Central memory CD4-positive, alpha-beta T cell (primary cell): Measurements from ENCODE around the gene NID1.
"Not testable (repeated sequence)": the region's sequence is repeated elsewhere in the genome, so short reads cannot be mapped to it uniquely, and the experiment has no call there.

Source experiments
- DNase-seq: peaks from one replicate; pipeline ENCODE4 v3.0.0; 2022

The NID1 gene

DNA sequence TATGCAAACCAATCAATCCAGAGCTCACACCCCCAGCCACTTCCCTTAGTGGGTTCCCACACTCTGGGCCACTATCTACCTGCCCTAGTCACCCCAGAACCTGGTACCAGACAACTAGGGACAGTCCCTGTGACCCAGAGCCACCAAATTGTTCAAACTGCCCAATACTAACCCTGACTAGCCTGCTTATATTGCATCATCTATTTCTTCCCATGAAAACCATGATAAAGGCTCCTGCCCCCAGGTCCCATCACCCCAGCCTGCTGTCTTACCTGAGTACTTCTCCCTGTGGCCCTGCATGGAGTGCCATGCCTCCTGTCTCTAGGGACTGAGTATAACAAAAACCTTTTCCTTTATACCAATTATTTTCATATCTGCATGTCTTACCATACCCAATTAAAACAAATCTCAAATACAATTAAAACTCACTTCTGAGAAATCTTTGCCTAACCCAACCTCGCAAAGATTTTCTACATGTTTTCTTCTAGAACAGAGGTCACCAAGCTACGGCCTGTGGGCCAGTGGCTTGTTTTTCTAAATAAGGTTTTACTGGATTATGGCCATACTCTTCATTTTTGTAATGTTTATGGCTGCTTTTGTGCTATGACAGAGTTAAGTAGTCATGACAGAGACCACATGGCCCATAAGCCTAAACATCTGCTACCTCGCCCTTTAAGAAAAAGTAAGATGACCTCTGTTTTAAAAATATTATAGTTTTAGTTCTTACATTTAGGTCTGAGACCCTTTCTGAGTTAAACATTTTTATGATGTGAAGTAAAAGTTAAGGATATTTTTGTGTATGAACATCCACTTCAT, 31.0 kb upstream of the NID1 start:
- DNase-seq = no peak

DNA sequence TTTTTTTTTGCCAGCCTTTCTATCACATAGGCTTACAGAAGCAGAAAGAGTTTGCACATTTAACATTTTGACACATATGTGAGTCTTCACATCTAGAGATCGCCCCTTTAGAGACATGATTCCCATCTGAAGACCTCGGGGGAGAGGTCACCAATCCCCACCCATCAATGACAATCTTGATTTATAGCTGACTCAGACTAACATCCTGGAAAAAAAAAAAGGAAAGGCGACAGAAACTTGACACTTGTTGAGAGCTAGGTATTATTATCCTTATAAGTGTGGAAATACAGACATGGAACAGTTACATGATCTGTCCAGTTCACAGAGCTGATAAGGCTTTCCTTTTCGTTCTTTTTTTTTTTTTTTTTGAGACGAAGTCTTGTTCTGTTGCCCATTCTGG, 28.0 kb upstream of the NID1 start:
- no peak for DNase-seq

DNA sequence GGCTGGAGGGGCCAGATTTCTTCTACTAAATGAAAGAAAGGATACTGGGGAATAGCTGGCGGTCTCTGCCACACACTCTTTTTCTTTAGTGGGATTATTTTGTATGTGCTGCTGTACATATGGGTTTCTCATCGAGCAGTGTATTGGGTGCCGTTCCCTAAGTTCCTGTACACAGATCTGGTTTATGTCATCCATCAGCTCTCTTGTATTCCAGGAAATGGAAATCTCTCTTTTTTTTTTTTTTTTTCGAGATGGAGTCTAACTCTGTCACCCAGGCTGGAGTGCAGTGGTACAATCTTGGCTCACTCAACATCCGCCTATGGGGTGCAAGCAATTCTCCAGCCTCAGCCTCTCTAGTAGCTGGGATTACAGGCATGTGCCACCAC, 27.0 kb upstream of the NID1 start:
- no peak for DNase-seq

DNA sequence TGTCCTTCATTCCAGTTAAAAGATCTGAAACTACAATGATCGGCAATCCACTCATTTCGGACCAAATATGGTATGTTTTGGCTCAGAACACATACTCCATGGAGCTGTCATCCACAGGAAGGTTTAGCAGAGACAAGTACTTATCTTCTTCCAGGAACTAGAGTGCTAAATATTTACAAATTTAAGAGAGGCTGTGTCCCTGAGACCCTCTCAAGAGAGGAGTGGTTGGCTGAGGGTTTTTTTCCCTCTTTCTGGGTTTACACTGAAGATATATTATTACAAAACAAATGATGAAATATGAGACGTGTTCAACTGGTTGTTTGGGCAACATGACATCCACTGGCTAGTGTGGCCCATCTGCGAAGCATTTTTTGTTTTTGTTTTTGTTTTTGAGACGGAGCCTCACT, 25.9 kb upstream of the NID1 start:
- no peak for DNase-seq

DNA sequence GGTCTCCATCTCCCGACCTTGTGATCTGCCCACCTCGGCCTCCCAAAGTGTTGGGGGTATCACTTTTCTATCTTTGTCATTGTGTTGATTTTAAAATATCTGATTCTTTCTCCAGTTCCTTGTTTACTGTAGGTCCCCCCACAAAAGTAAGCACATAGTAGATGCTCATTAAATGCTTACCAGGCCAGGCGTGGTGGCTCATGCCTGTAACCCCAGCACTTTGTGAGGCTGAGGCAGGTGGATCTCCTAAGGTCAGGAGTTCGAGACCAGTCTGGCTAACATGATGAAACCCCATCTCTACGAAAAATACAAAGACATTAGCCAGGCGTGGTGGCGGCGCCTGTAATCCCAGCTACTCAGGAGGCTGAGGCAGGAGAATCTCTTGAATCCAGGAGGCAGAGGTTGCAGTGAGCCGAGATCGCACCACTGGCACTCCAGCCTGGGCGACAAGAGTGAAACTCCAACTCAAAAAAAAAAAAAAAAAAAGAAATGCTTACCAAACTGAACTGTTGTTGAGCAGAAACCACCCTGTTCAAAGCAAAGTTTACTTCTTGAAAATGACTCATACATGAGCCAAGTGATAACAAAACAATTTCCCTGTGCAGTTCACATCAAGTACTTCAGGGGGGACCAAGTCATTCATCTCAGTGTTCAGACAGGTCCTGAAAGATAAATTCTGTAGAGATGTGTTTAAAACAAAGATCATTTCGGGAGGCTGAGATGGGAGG, 24.3 kb upstream of the NID1 start:
- DNase-seq = no peak

DNA sequence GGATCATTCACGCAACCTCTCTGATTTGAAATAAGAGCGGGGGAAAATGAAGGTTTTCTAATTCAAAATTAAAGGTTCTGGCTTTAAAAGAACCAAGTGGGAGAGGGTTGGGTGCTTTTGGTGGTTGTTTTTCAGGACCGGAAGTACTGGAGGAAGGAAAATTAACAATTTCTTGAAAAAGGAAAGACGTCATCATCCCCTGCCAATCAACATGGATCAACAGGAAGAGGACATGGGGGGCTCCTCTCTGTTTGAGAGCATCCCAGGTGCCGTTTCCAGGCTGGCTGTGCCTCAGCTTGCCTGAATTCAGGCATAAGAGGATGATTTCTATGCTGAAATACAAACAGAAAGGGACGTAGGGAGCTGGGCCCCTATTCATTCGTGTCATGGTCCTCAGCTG, 21.6 kb upstream of the NID1 start:
- no peak for DNase-seq

DNA sequence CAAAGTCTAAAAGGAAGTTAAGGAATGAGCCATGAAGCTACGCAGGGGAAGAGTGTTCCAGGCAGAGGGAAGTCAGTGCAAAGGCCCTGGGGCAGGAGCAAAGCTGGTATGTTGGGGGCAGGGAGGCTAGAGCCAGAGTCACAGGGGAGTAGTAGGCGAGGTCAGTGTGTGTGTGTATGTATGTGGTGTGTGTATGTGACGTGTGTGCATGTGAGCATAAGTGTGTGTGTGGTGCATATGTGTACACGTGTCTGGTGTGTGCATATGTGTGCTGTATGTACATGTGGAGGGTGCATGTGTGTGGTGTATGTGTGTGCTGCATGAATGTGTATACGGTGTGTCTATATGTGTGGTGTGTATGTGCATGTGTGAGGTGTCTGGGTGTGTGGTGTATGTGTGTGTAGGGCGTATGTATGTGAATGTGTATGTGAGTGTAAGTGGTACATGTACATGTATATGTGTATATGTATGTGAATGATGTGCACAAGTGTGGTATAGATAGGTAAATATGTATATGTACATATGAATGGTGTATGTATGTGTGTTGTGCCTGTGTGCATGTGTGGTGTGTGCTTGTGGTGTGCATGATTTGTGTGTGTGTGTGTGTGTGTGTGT, 20.8 kb upstream of the NID1 start:
- DNase-seq = no peak

DNA sequence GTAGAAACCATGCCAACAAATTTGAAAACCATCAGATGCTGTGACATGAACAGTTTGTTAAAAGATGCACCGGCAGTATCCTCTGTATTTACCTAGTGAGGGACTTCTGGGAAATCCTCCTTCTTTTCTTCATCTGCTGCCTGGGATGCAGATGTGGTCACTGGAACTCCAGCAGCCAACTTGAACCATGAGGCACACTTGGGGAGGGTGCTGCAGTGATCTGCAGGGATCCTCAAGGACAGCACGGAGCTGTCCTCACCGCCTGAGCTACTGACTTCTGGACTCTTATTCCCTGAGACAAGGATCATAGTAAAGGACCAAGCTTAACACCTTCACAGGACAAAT, 19.5 kb upstream of the NID1 start:
- no peak for DNase-seq

DNA sequence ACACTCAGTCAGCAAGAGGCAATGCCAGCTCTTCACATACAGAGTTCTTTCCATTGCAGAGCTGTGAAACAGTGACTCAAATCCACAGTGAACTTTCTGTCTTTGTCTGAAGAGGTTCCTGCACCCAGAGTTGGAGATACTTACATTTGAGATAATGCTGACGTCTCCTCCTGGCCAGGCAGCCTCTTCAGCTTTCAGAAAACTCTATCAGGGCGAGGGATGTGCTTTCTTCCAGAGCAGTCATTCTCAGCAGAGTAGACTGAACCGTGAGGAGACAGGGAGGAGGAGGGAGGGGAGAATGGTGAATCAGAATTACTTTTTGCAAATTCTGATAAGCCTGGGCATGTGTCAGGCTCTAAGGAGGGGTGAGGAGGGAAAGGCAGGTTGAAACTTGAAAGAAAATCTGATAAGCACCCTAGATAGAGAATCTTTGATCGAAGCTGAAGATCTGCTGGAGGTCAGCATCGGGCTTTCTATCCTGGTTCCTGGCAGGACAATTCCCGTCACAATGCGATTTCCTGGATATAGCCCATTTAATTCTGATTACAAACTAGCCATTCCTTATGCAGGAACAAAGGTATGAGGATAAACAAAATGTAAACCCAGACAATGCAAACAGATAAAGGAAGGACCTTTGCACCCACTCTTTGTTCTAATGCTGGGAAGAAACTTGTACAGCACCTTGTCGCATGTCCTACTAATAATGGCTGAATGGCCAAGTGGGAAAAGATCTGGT, 18.9 kb upstream of the NID1 start:
- DNase-seq = no peak

DNA sequence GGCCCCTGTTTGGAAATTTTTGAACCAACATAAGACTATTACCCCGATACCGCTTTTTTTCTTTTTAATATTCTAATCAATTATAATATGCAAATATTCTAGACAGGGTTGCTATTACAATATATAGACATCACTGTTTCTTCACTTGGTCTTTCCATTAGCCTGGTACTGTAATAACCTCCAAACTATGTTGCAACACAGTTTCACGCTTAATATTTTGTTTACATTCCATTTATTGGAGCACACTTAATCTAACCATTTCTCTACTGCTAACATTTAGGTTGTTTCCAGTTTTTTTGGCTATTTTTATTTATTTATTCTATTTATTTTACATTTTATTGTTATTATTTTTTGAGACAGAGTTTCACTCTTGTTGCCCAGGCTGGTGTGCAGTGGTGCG, 17.6 kb upstream of the NID1 start:
- no peak for DNase-seq

DNA sequence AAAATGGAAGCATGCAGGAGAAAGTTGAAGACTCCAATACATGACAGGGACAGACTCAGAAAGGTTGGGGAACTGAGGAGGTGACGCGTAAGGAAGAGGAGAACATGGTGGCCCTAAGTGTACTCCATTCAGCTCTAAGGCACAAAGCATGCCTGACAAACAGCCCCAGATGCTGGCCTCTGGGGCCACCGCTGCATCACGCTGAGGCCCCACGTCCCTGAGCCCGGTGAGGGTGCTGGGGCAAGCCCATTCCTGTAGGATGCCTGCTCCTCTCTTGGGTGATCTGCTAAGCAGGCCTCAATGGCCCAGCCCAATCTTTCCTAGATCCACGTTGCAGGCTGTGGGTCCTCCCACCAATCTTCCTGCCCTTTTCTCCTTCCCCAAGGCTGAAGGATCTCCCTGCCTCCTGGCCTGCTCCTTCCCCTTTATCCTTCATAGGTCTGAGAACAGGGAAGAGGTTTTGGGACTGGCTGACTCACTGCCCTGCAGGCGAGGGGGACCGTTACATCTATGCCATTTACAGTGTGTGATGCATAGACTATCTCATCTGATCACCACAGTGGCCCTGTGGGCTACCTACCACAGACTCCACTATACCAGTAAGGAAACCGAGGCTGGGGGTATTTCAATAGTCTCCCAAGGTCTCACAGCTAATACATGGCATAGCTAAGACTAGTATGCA, 16.8 kb upstream of the NID1 start:
- no peak for DNase-seq

DNA sequence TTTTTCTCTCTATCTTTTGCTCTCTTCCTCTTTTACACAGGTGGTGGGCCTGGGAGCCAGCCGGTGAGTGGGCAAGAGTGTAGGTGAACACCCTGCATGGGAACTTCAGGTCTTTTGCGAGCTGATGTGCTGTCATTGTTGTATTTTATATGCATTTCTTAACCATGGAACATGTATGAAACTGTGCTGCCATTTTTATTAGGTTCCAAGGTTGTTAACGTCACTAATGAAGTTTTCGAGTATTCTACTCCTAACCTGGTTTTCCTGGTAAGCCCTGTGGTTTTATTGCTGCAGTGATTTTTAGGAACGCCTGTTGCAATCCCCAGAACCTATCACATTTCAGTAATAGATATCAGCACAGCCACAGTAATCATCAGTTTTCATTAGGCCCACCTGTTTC, 14.8 kb upstream of the NID1 start:
- no peak for DNase-seq

DNA sequence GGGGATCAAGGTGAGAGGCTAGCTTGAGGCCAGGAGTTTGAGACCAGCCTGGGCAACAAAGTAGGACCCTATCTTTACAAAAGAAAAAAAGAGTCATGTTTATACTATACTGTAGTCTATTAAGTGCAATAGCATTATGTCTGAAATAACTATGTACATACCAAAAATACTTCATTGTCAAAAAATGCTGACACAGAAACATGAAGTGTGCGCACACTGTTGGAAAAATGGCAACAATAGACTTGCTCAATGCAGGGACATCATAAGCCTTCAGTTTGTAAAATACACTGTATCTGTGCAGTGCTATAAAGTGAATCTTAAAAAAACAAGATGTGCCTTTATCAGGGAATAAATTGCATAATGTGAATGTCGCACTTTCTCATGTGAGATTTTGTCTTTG, 14.1 kb upstream of the NID1 start:
- DNase-seq = no peak

DNA sequence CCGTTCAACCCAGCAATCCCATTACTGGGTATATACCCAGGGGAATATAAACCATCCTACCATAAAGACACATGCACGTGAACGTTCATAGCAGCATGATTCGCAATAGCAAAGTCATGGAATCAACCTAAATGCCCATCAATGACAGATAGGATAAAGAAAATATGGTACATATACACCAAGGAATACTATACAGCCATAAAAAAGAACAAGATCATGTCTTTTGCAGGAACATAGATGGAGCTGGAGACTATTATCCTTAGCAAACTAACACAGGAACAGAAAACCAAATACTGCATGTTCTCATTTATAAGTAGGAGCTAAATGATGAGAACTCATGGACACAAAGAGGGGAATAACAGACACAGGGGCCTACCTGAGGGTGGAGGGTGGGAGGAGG, 13.2 kb upstream of the NID1 start:
- DNase-seq = not testable (repeated sequence)

DNA sequence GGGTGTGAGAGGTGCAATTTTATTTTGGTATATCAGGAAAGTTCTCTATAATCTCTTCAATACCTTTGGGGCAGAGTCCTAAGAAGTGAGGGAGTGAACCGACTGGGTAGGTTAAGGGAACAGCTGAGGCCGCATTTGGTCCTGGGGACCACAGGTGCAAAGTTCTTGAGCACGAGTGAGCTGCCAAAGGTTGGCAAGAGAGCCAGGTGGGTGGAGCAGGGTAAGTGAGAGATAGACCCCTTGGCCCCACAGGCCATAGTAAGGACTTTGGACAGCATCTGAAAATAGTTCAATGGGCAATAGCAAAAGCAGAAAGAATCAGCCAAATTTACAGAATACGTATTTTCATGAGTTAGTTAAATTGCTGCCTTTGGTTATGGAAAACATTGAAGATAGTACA, 11.0 kb upstream of the NID1 start:
- no peak for DNase-seq

DNA sequence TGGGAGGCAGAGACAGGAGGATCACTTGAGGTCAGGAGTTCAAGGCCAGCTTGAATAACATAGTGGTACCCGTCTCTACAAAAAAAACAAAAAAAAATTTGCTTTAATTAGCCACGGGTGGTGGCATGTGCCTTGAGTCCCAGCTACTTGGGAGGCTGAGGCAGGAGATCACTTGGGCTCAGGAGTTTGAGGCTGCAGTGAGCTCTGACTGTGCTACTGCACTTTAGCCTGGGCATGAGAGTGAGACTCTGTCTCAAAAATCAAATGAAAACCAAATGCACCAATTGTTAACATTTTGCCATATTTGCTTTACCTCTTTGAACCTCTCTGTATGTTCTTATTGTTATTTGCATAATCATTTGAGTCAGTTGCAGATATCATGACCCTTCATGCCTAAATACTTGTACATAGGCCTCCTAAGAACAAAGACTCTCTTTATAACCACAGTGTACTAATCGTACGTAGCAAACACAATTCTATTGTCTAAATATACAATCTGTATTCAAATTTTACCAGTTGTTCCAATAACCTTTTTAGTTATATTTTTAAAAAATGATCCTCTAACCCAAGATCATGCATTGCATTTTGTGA, 8.5 kb upstream of the NID1 start:
- no peak for DNase-seq

DNA sequence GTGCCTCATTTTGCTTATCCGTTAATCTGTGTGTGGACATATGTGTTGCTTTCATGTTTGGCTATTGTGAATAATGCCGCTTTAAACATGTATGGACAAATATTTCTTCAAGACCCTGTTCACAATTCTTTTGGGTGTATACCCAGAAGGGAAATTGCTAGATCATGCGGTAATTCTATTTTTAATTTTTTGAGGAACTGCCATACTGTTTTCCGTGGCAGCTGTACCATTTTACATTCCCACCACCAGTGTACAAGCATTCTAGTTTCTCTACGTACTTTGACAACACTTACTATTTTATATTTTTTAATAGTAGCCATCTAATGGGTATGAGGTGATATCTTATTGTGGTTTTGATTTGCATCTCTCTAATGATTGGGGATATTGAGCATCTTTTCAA, 7.1 kb upstream of the NID1 start:
- DNase-seq = no peak

DNA sequence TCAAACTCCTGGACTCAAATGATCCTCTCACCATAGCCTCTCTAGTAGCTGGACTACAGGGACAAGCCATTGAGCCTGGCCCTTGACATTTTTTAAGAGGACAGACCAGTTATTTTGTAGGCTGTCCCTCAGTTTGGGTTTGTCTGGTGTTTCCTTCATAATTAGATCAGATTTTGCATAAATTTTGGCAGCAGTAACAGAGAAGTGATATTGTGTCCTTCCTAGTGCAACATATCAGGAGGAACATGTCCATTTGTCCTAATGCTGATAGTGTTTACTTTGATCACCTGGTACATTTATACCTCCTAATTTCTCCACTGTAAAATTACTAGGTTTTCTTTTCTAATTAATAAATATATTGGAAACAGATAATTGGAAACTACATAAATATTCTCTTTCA, 5.9 kb upstream of the NID1 start:
- no peak for DNase-seq

DNA sequence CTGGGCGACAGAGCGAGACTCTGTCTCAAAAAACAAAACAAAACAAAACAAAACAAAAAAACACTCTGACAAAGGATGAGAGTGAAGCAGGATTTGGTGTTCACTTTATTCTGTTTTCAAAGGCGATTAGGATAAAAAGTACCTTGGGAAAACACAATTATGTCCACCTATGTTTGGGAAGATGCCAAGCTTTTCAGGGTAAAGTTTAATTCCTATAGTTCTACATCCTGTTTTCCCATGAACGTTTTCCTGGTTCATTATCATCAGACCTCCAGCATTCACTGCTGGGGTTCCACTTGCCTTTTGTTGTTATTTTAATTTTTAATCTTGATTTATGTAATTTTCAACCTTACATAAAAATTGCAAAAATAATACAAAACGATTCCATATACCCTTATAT, 4.9 kb upstream of the NID1 start:
- no peak for DNase-seq

DNA sequence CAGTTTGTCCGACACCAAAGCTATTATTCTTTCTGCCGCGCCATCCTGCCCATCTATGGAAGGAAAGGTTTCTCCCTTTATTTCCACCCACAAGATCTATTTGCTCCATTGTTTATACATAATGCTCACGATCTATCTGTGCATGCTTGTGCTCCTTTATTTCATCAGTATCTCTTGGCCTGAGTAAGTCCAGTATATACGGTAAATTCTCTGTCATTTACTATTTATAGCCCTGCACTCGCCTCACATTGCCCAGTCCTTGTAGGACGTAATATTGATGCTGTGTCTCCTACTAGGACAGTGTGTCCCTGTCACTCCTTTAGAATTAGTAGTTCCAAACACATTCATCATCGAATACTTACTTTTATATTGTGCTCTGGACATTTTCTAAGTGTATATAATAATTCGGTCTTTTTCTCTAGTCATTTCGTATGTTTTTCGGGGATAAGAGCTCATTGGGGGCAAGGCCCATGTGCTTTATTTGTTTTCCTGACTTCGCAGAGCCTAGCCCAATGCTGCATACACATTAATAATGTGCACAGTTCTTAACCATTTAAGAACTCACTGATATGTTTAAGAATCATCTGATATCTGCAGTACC, 3.1 kb upstream of the NID1 start:
- DNase-seq = no peak

DNA sequence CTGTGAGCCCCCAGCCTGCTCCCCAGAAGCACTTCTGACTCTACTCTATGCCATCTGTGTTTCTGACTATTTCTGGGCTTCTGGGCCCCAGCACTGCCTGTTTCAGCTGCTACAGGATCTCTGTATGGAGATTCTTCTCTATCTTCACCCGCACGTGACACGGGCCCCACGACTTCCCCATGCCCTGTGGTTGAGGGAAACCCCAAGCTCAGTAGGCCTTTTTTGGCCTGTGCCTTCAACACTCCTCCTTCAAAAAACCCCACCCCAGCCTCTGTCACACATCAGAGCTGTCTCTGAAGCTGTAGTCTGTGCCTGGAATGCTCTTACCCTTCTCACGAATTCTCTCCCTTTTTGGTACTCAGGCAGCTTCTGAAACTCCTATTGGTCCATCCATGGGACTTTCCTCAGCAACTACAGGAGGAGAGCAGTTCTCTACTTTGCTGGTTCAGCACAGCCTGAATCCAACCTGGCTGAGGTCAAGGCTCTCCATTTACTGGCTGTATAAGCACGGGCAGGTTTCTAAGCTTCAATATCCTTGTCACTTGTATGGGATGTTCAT, 2.0 kb upstream of the NID1 start:
- peak; percentile 67 for DNase-seq

DNA sequence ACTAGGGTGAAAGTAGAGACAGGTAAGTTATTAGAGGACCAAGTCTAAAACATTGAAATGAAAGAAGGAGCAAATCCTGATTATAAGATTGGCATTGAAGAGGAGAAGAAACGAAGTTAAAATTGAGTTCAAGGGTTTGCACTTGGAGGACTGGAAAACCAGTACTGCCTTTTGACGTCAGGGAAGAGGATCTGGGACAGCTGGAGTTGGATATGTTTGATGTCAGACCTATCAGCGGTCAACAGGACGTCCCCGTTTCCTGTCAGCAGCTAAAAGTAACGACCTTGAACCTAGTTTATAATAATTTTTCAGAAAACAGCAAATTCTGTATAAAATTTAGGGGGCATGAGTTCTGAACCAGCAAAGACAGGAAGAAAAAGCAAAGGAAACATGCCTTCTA, 1.2 kb upstream of the NID1 start:
- no peak for DNase-seq
